ENCODE measurements around the gene ADCY2.
A peak's percentile ranks its signal among the peaks of the same experiment; 100 is the strongest.

ADCY2 gene

DNA sequence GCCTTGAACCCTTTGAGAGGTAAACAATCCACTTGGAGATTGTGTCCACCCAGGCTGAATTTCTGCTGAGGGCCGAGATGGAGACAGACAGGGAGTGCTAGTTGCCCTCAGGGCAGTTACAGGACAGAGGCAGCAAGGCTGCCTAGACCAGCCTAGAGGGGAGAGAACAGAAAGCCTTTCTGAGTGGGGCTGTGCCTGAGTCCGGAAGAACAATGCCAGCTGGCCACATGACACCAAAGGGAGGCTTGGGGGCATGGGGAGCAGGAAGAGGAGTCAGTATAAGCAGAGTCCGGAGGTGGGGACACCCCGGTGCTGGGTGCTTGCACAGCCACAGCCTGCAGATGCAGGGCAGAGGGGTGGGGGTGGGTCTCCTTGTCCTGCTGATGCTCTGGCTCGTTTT, 309.3 kb downstream of the ADCY2 start:
- Histone ChIP-seq H3K79me2 (ENCODE audit: control insufficient read depth, insufficient read depth, low read length) (no peaks in the 10 kb centered on the region), H3K4me3 (ENCODE audit: low read length) (no peak overlapping the region), H3K4me2 (ENCODE audit: low read length) (no peak overlapping the region), H3K4ac (ENCODE audit: low read depth, low read length) (no peak overlapping the region), H3K9ac (ENCODE audit: low read length) (no peak overlapping the region), H3K18ac (ENCODE audit: low read length) (no peak overlapping the region), H2BK15ac (replicated peaks; ENCODE audit: low read depth) (no peak overlapping the region), H3K36me3 (ENCODE audit: control insufficient read depth, insufficient read depth, low read length) (peaks cover 5% of the 10 kb centered on the region), H4K5ac (ENCODE audit: low read length) (no peak overlapping the region), H4K8ac (ENCODE audit: low read depth, low read length) (no peak overlapping the region), H3K27ac (ENCODE audit: low read depth, low read length) (no peak overlapping the region), H3K27me3 (ENCODE audit: insufficient read depth, low read length, poor library complexity) (no peaks in the 10 kb centered on the region), H3K4me1 (ENCODE audit: control insufficient read depth, low read depth, low read length) (no peaks in the 10 kb centered on the region), H3K23ac (ENCODE audit: low read length) (no peak overlapping the region), H3K79me1 (ENCODE audit: low read length) (peaks cover 5% of the 10 kb centered on the region), H2BK120ac (ENCODE audit: low read depth, low read length) (no peak overlapping the region), H2BK5ac (ENCODE audit: low read length) (no peak overlapping the region), H3K56ac (ENCODE audit: low read length) (no peak overlapping the region), H2AK5ac (ENCODE audit: low read length) (no peak overlapping the region)
- peak; percentile 69 for DNase-seq
- WGBS (ENCODE audit: extremely low coverage, insufficient coverage, low lambda C conversion rate): no CpG with 5 or more reads among the region's 5 CpGs

DNA sequence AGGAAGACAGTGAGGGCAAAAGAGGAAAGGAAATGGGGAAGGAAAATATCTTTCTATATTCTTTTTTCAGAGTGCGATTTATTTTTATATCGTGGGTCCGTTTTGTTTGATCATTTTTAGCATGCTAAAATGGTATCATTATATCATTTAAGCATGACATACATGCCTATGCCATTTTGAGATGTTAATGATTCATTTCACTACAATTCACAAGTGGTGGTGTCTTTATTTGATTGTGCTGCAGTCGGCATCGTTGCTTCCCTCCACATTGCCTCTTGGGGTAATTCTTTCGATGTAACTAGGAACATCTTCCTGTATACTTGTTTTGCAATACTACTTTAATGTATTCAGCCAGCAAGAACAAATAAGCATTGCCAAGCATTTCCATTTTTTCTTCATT, 309.8 kb downstream of the ADCY2 start:
- no peak for DNase-seq
- Histone ChIP-seq H3K79me1 (ENCODE audit: low read length) (peaks cover 5% of the 10 kb centered on the region), H3K27me3 (ENCODE audit: insufficient read depth, low read length, poor library complexity) (no peaks in the 10 kb centered on the region), H4K8ac (ENCODE audit: low read depth, low read length) (no peak overlapping the region), H3K56ac (ENCODE audit: low read length) (no peak overlapping the region), H3K23ac (ENCODE audit: low read length) (no peak overlapping the region), H3K4me1 (ENCODE audit: control insufficient read depth, low read depth, low read length) (no peaks in the 10 kb centered on the region), H2BK120ac (ENCODE audit: low read depth, low read length) (no peak overlapping the region), H3K36me3 (ENCODE audit: control insufficient read depth, insufficient read depth, low read length) (peaks cover 5% of the 10 kb centered on the region), H3K79me2 (ENCODE audit: control insufficient read depth, insufficient read depth, low read length) (no peaks in the 10 kb centered on the region), H3K4me2 (ENCODE audit: low read length) (no peak overlapping the region), H2BK5ac (ENCODE audit: low read length) (no peak overlapping the region), H3K18ac (ENCODE audit: low read length) (no peak overlapping the region), H2BK15ac (replicated peaks; ENCODE audit: low read depth) (no peak overlapping the region), H3K4me3 (ENCODE audit: low read length) (no peak overlapping the region), H3K9ac (ENCODE audit: low read length) (no peak overlapping the region), H3K27ac (ENCODE audit: low read depth, low read length) (no peak overlapping the region), H2AK5ac (ENCODE audit: low read length) (no peak overlapping the region), H4K5ac (ENCODE audit: low read length) (no peak overlapping the region), H3K4ac (ENCODE audit: low read depth, low read length) (no peak overlapping the region)
- WGBS (ENCODE audit: extremely low coverage, insufficient coverage, low lambda C conversion rate): no CpG with 5 or more reads among the region's 6 CpGs

- WGBS (ENCODE audit: extremely low coverage, insufficient coverage, low lambda C conversion rate): no CpG with 5 or more reads among the region's 4 CpGs
- no peak overlapping the region for H3K4me2 ChIP-seq (ENCODE audit: low read length)
- no peak for DNase-seq
- no peak overlapping the region for H3K56ac ChIP-seq (ENCODE audit: low read length)
- no peak overlapping the region for H2BK120ac ChIP-seq (ENCODE audit: low read depth, low read length)
- H3K27ac ChIP-seq (ENCODE audit: low read depth, low read length): no peak overlapping the region
- H3K4ac ChIP-seq (ENCODE audit: low read depth, low read length): no peak overlapping the region
- H4K8ac ChIP-seq (ENCODE audit: low read depth, low read length): no peak overlapping the region
- no peak overlapping the region for H2AK5ac ChIP-seq (ENCODE audit: low read length)
- no peak overlapping the region for H2BK15ac ChIP-seq (replicated peaks; ENCODE audit: low read depth)
- H3K27me3 ChIP-seq (ENCODE audit: insufficient read depth, low read length, poor library complexity): no peaks in the 10 kb centered on the region
- peaks cover 5% of the 10 kb centered on the region for H3K36me3 ChIP-seq (ENCODE audit: control insufficient read depth, insufficient read depth, low read length)
- no peak overlapping the region for H3K23ac ChIP-seq (ENCODE audit: low read length)
- H3K79me1 ChIP-seq (ENCODE audit: low read length): peaks cover 5% of the 10 kb centered on the region
- no peak overlapping the region for H2BK5ac ChIP-seq (ENCODE audit: low read length)
- H3K18ac ChIP-seq (ENCODE audit: low read length): no peak overlapping the region
- H3K4me3 ChIP-seq (ENCODE audit: low read length): no peak overlapping the region
- no peak overlapping the region for H3K9ac ChIP-seq (ENCODE audit: low read length)
- no peak overlapping the region for H4K5ac ChIP-seq (ENCODE audit: low read length)
- no peaks in the 10 kb centered on the region for H3K79me2 ChIP-seq (ENCODE audit: control insufficient read depth, insufficient read depth, low read length)
- H3K4me1 ChIP-seq (ENCODE audit: control insufficient read depth, low read depth, low read length): no peaks in the 10 kb centered on the region
These were observed 310.3 kb downstream of the ADCY2 start for GRCh38 chr5:7706256-7706655.

GRCh38 chr5:7714119-7714518, 318.2 kb downstream of the ADCY2 start:
- no peaks in the 10 kb centered on the region for H3K79me2 ChIP-seq (ENCODE audit: control insufficient read depth, insufficient read depth, low read length)
- no peak overlapping the region for H3K56ac ChIP-seq (ENCODE audit: low read length)
- no peak overlapping the region for H3K4me3 ChIP-seq (ENCODE audit: low read length)
- no peak overlapping the region for H2BK5ac ChIP-seq (ENCODE audit: low read length)
- DNase-seq: no peak
- no peak overlapping the region for H3K18ac ChIP-seq (ENCODE audit: low read length)
- no peak overlapping the region for H2BK15ac ChIP-seq (replicated peaks; ENCODE audit: low read depth)
- H3K27ac ChIP-seq (ENCODE audit: low read depth, low read length): no peak overlapping the region
- H3K23ac ChIP-seq (ENCODE audit: low read length): no peak overlapping the region
- no peaks in the 10 kb centered on the region for H3K27me3 ChIP-seq (ENCODE audit: insufficient read depth, low read length, poor library complexity)
- H3K4me1 ChIP-seq (ENCODE audit: control insufficient read depth, low read depth, low read length): no peaks in the 10 kb centered on the region
- WGBS (ENCODE audit: extremely low coverage, insufficient coverage, low lambda C conversion rate): no CpG with 5 or more reads among the region's 6 CpGs
- peaks cover 7% of the 10 kb centered on the region for H3K36me3 ChIP-seq (ENCODE audit: control insufficient read depth, insufficient read depth, low read length)
- no peak overlapping the region for H3K4me2 ChIP-seq (ENCODE audit: low read length)
- no peak overlapping the region for H2BK120ac ChIP-seq (ENCODE audit: low read depth, low read length)
- H3K9ac ChIP-seq (ENCODE audit: low read length): no peak overlapping the region
- no peak overlapping the region for H2AK5ac ChIP-seq (ENCODE audit: low read length)
- no peak overlapping the region for H3K4ac ChIP-seq (ENCODE audit: low read depth, low read length)
- no peak overlapping the region for H4K8ac ChIP-seq (ENCODE audit: low read depth, low read length)
- H3K79me1 ChIP-seq (ENCODE audit: low read length): no peaks in the 10 kb centered on the region
- no peak overlapping the region for H4K5ac ChIP-seq (ENCODE audit: low read length)

DNA sequence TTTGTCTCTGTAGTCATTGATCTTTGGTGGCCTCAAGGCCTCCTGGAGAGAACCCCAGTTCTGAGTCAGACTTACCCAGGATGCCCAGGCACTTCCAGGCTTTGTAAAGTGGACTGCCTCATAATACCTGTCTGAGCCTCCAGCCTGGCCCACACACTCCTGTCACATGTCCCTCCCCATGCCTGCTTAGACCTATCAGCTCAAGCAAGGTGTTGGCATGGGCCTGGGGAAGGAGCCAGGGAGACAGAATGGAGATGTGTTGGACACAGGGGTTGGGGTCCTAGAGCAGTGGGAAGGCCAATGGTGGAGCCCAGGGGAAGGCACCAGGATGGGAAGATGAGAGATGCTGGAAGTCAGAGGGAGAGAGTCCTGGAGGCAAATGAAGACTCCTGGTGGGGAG, 318.8 kb downstream of the ADCY2 start:
- peaks cover 6% of the 10 kb centered on the region for H3K36me3 ChIP-seq (ENCODE audit: control insufficient read depth, insufficient read depth, low read length)
- no peak overlapping the region for H2BK120ac ChIP-seq (ENCODE audit: low read depth, low read length)
- H3K4me2 ChIP-seq (ENCODE audit: low read length): no peak overlapping the region
- no peak overlapping the region for H4K5ac ChIP-seq (ENCODE audit: low read length)
- no peak overlapping the region for H3K56ac ChIP-seq (ENCODE audit: low read length)
- H3K4me3 ChIP-seq (ENCODE audit: low read length): no peak overlapping the region
- no peak overlapping the region for H2BK15ac ChIP-seq (replicated peaks; ENCODE audit: low read depth)
- H3K4ac ChIP-seq (ENCODE audit: low read depth, low read length): no peak overlapping the region
- no peak overlapping the region for H3K23ac ChIP-seq (ENCODE audit: low read length)
- DNase-seq: no peak
- no peaks in the 10 kb centered on the region for H3K79me2 ChIP-seq (ENCODE audit: control insufficient read depth, insufficient read depth, low read length)
- H3K79me1 ChIP-seq (ENCODE audit: low read length): no peaks in the 10 kb centered on the region
- no peaks in the 10 kb centered on the region for H3K4me1 ChIP-seq (ENCODE audit: control insufficient read depth, low read depth, low read length)
- H3K27me3 ChIP-seq (ENCODE audit: insufficient read depth, low read length, poor library complexity): no peaks in the 10 kb centered on the region
- no peak overlapping the region for H3K9ac ChIP-seq (ENCODE audit: low read length)
- no peak overlapping the region for H4K8ac ChIP-seq (ENCODE audit: low read depth, low read length)
- H2AK5ac ChIP-seq (ENCODE audit: low read length): no peak overlapping the region
- H3K18ac ChIP-seq (ENCODE audit: low read length): no peak overlapping the region
- no peak overlapping the region for H3K27ac ChIP-seq (ENCODE audit: low read depth, low read length)
- H2BK5ac ChIP-seq (ENCODE audit: low read length): no peak overlapping the region

DNA sequence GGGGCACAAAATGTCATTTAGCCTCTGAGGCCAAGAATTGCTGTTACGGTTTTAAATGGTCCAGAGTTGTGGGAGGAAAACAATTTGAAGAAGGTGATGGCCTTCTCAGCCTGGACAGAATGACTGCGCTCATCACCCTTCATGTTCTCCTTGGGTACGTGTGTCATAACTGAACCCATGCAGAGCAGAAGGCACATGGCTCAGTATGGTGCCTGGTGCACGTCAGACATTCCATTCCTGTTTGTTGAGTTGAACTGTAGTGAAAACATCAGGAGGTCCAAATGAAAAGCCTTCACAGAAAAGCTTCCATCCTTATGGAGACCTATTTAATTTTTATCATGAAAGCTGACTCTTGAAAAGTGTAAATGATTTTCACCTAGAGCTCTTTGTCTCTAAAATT, 321.8 kb downstream of the ADCY2 start:
- H3K4me3 ChIP-seq (ENCODE audit: low read length): no peak overlapping the region
- no peak overlapping the region for H3K4ac ChIP-seq (ENCODE audit: low read depth, low read length)
- H3K23ac ChIP-seq (ENCODE audit: low read length): no peak overlapping the region

More for the DNA sequence above, 321.8 kb downstream of the ADCY2 start:
- Histone ChIP-seq H4K8ac (ENCODE audit: low read depth, low read length) (no peak overlapping the region), H3K27ac (ENCODE audit: low read depth, low read length) (no peak overlapping the region), H3K79me1 (ENCODE audit: low read length) (no peaks in the 10 kb centered on the region), H2BK5ac (ENCODE audit: low read length) (no peak overlapping the region), H3K4me2 (ENCODE audit: low read length) (no peak overlapping the region), H3K79me2 (ENCODE audit: control insufficient read depth, insufficient read depth, low read length) (no peaks in the 10 kb centered on the region), H2AK5ac (ENCODE audit: low read length) (no peak overlapping the region), H3K27me3 (ENCODE audit: insufficient read depth, low read length, poor library complexity) (no peaks in the 10 kb centered on the region), H3K36me3 (ENCODE audit: control insufficient read depth, insufficient read depth, low read length) (peaks cover 6% of the 10 kb centered on the region), H3K56ac (ENCODE audit: low read length) (no peak overlapping the region), H3K4me1 (ENCODE audit: control insufficient read depth, low read depth, low read length) (no peaks in the 10 kb centered on the region), H2BK120ac (ENCODE audit: low read depth, low read length) (no peak overlapping the region), H4K5ac (ENCODE audit: low read length) (no peak overlapping the region), H2BK15ac (replicated peaks; ENCODE audit: low read depth) (no peak overlapping the region), H3K18ac (ENCODE audit: low read length) (no peak overlapping the region), H3K9ac (ENCODE audit: low read length) (no peak overlapping the region)
- WGBS (ENCODE audit: extremely low coverage, insufficient coverage, low lambda C conversion rate): no CpG with 5 or more reads among the region's 4 CpGs
- DNase-seq: no peak

All from mesendoderm (in vitro differentiated cells).